Activated CD8-positive, alpha-beta memory T cell treated with anti-CD3 and anti-CD28 coated beads, Interleukin-2, amount 50 U/mL, for 24 hours (primary cell): ENCODE data around the gene PSMG3.

ENCODE experiments used
- DNase-seq: peaks from one replicate; pipeline ENCODE4 v3.0.0-alpha.2; 2020; ENCODE audit errors: extremely low read depth

The PSMG3 gene

DNA sequence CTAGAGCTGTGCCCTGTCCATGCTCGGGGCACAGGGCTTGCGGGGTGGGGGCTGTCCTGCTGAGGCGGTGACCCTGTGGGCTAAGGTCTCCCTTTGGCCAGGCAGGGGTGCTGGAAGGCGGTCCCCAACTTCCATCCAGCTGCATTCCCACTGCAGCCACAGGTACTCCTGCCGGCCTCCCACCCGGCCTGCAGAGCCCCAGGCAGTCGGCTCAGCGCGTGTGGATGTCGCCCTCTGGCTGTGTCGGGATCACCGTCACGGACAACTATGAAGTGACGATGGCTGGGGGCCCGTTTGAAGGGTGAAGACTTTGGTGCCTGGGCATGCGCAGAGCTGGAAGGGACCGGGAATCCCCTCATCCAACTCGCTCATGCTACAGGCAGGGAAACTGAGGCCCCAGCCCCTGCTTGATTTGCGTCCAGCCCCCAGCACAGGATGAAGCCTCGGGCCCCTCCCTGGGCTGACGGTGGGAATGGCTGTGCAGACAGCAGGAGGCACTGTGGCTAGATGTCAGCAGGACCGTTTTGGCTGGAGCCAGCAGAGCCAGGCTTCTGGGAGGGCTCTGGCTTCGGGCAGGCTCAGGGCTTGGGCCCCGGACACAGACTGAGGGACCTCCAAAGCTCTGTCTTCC is 11.5 kb downstream of the PSMG3 start:
- no peak for DNase-seq

DNA sequence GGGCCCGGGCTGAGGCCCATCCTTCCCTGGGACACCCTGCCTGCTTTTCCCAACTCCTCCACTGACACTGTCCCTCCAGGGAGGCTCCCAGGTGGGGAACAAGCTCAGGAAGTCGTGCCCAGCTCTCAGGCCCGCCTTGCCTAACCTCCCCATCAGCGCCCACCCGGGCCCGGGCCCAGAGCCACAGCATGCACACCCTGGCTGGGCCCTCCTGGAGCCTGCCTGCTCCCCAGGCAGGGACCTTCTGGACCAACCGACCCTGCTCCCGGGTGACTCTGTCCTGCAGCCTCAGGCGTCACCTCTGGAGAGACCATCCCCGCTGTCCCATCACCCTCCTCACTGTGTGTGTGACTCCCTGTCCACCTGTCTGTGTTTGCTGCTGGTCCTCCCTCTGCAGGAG is 12.1 kb downstream of the PSMG3 start:
- DNase-seq = no peak

DNA sequence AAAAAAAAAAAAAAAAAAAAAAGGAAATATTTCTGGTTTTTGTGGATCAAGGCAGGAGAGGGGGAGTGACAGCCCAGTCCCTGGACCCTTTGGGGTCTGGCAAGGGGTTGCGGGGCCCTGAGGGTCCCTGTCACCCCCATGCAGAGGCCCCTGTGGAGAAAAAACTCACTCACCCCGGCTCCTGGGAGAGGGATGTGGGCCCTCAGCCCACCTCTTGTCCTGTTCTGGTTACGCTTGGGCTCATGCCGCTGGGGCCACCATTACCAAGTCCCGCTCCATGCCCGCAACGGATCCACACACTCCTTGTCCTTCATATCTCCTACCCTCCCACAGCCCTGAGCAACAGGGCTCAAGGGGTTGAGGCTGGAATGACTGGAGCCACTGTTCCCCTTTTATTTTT is 12.8 kb downstream of the PSMG3 start:
- no peak for DNase-seq

DNA sequence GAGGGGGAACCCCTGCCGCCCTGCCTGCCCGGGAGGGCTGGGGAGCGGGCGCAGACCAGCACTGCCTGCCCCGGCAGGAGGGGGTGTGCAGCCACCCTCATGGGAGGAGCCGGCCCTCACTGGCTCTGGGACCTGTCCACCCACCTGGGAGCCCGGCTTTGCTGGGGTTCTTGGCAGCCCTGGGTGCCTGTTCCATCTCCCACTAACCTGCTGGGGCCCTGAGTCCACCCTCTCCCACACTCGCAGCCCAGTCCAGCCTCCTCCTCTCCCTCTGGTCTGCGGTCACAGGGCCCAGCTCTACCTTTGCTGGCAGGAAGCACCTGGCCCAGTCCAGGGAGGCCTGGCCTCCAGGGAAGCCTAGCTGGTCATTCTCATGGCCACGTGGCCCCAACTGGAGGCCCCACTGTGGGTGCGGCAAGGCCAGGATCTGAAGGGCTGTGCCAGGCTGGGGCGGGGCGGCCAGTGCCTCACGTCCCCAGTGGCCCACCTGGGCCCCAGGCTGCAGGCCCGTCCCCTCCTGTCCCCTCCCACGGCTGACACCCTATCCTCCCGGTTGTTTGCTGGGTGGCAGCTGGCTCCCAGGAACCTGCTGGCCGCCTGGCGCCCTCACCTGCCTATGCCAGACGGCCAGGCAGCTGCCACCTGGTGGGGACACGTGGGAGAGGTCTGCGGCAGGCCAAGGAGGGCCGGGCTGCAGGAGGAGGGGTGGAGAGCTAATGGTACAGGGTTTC is 13.9 kb downstream of the PSMG3 start, which contains the start of gene TMEM184A:
TSS of gene TMEM184A (minus strand) at position 393 of the 731 bp plus-strand sequence. CDS start 721 bp downstream, outside the sequence.
- DNase-seq = no peak

DNA sequence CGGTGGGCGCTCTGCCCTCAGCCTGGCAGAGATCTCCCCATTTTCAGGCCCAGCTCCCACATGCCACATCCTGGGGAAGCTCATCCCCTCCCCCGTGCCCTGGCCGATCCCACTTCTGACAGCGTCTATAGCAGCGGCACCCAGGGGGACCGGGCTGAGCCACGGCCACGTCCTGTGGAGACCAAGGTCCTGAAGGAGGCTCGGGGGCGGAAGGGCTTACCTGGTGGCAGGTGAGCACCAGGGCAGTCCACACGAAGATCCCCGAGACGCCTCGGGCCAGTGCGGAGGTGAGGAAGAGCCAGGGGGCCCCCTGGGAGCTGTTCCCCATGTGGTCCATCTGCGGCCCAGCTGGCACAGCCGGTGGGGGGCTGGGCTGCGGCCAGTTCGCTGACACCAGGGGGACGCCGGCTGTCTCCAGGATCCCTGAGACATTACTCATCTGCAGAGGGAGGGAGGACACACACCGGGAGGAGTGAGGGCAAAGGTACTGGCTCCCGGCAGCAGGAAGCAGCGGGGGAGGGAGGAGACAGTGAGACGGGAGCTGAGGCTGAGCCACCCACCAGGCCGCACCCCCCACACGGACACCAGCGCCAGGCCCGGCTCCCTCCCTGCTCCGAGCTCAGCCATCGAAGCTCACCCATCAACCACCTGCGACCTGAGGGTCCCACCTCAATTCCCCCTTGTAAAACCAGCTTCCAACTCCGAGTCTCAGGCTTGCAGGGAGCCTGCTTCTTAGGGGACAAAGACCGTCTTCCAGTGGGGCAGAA is 14.6 kb downstream of the PSMG3 start:
- no peak for DNase-seq

DNA sequence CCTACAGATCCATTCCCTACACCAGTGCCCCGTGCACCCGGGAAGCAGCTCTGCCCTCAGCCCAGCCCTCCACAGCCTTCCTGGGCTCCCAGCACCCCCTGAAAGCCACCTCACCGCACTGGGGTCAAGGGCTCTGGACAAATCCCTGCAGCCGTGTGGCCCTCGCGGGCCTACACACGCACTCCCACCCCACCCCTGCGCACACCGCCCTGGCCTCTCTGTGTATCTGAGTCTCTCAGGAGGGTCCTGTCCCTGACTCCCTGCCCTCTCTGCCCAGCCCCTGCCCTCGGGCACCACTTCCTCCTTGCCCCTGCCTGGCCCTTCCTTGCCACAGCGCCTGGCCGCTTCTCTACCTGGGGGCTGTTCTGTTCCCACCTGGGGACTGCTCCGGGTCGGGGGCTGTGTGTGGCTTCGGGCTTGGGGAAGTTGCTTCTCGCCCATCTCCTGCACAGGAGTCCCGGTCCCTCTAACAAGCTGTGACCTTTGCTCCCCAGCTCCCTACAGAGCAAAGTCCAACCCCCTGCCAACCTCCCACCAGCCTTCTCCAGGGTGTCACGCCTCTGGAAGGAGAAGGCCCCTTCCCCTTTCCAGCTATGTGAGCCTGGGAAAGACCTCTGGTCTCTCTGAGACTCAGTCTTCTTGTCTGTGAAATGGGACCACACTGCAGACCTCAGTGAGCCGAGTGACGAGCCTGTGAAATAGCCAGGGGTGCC is 15.3 kb downstream of the PSMG3 start:
- no peak for DNase-seq

DNA sequence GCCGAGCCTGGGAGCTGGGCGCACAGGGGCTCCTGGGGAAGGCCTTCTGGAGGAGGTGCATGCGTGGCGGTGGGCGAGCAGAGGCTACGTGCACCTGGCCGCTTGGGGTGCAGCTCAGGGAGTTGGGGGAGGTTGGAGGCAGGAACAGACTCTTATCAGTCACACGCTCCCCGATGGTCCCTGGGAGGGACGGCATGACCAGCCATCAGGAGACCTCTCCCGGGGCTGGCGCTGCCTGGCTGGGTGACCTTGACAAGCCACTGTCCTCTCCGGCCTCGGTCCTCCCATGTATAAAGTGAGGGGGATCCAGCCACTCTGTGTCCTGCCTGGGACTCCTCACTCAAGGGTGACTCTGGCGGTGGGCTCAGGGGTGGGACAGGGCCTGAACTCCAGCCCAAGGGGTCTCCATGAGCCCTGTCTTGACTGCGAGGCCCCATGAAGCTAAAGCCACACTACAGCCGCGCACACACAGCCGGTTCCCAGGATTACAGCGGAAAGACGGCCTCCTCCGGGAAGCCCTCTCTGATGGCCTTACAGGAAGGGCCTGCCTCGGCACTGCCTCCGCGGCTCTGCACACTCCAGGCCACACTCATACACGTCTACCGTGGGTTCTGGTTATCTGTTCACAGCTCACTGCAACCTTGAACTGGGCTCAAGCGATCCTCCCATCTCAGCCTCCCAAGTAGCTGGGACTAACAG is 16.2 kb downstream of the PSMG3 start:
- DNase-seq = no peak

DNA sequence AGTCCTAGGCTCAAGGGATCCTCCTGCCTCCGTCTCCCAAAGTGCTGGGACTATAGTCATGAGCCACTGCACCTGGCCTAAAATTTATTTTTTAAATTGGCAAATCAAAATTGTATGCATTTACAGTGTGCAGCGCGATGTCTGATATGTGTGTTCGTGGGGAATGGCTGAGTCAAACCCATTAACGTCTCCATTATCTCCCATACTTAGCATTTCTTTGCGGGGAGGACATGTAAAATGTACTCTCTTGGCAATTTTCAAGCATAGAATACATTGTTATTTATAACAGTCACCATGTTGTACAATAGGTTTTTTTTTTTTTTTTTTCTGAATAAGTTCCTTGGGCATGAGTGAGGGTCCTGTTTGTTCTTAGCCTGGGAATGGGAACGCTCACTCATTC is 17.6 kb downstream of the PSMG3 start:
- DNase-seq = no peak

DNA sequence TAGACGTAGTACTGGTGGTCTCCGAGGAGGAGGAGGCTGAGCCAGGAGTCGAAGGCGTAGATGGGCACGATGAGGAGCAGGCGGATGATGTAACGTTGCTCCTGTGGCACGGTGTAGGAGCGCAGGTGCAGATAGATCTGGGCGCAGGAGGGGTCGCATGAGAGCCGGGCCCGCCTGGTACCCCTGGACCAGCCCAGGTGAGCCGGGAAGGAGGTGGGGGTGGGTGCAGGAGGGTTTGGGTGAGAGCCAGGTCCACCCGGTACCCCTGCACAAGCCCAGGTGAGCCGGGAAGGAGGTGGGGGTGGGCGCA is 19.0 kb downstream of the PSMG3 start:
- DNase-seq = no peak

DNA sequence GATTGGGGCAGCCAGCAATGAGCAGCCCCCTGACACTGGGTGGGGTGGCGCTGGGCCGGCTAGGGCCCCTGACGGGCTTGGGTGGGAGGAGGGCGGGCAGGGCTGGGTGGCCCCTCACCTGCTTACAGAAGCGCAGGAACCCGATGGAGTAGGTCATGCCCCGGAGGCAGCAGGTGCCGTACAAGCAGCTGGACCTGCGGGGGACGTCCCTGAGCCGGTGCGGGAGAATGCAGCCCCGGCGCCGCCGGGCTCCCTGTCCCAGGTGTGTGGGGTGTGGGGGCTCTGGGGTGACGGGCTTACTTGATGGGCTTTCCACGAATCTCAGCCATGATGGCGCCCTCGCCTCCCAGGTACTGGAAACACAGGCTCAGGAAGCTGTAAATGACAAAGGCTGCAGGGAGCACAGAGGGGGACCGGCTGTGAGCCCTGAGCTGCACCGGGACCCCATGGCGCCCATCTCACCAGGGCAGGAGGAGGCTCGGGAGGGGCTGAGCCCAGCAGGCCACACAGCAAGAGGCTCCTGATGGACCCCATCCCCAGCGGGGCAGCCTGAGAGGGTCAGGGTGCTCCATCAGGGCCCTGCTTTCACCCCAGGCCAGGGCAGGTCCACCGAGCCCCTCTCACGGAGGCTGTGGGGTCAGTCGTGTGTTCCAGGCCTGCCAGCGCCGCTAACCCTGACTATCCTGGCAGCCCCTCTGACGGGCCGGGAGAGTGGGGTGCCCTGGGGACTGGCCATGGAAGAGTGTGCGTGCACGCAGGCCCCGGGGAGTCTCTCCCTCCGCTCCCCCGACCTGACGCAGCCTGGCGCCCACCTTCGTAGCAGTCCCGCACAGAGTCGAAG is 19.6 kb downstream of the PSMG3 start:
- DNase-seq = no peak

DNA sequence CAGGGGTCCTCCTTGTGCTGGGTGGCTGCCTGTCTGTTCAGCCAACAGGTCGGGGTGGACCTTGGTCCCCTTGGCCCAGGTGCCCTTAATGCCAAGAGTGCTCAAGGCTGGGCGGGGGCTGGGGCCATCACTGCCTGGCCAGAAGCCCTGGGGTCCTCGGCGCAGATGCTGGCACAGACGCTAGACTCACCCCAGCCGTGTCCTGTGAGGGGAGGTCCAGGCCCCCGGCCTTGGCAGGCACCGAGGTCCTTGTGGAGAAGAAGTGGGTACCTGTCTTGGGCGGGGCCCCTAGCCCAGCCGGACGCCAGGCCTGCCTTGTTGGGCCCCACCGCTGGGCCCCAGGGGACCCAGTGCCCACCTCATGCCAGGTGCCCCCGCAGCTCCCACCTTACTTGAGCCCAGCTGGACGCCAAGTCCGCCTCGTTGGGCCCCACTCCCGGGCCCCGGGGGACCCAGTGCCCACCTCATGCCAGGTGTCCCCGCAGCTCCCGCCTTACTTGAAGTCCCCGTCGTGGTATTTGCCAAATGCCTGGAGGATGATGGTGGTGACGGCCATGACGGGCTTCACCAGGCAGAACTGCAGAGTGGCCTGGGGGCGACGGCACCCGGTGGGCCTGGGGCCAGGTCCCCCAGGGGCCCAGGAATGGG is 20.4 kb downstream of the PSMG3 start:
- DNase-seq = no peak

DNA sequence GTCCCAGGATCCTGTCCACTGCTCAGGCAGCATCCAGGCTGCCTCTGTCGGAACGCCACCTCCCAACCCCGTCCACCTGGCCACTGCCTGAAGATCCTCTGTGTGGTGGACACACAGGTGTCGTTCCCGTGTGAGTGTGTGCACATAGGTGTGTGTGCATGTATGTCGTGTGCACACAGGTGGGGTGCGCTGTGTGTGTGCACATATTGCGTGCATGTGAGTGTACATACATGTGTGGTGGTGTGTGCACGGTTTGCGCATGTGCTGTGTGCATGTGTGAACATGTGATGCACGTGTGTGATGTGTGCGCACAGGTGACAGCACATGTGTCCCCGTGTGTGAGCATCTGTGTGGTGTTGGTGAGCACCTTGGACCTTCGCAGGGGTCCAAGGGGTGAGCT is 20.9 kb downstream of the PSMG3 start:
- no peak for DNase-seq

DNA sequence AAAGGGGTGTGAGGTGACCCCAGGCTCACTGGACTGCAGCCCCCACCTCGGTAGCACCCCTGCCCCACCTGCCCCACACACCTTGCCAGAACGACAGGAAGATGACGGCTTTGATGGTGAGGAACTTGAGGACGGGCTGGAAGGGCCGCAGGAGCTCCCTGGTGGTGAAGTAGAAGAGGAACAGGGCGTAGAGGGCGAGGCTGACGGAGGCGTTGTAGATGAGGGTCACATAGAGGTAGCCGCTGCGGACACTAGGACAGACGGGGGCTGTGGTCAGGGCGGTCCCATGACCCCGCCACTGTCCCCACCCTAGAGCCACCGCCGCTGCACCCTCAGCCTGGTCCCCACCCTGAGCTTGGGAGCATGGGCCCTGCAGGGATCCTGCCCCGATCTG is 21.4 kb downstream of the PSMG3 start:
- no peak for DNase-seq

DNA sequence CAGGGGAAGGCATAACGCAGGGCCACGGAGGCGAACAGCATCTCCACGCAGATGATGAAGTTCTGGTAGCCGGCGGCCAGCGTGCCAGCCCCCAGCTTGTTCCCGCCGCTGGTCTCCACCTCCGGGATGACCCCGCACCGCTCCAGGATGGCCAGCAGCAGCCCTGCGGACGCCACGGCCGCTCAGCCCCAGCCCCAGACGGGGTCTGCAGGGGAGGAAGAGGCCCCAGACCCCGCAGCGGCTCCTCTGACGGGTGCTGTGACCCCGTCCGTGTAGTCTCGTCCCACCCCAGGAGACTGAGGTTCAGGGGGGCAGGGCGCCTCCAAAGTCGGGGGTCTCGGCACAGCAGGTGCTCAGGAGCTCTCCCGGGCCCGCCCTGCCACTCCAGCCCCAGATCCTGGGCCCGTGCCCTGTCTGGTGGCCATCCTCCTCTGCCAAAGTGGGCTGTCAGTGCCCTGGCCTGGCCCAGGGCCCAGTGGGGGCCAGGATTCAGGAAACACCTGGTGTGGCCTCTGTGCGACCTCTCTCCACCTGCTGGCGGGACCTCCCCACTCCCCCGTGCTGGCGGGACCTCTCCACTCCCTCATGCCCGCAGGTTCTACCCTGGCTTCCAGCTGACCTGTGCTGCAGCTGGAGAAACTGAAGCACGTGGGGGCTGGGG is 21.9 kb downstream of the PSMG3 start:
- no peak for DNase-seq

DNA sequence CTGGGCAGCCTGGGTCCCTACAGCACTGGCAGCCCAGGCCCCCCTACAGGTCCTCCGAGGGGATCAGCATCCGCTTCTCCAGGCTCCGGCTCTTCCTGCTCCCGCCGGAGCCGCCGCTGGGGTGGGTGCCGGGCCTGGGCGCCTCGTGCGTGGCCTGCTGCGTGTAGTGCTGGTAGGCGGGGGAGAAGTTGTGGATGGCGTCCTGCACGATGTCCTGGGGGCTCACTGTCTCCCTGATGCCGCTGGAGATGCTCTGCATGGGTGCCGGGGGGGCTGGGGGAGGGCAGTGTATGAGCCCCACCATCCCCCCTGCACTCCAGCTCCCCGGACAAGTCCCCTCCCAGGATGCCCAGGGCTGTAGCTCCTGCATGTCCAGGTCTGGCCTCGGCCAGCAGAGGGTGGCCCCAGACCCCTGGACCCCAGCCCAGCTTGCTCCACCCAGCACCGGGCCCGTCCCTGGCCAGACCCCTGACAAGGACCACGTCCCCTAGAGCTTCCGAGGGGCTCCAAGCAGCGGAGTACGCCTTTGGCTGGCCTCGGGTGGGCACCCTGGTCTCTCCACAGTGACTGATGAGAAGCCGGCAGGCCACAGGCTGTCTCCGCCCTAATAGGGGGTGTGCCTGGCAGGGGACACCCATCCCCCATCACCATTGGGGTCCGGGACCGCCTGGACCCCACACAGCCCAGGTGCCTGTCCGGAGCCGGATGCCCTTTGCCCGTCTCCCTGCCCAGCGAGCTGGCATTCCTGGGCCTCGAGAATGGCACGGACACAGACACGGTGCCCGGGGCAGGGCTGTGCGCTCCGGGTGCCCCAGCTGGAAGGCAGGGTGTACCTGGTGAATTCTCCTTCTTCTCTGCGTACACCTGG is 22.7 kb downstream of the PSMG3 start:
- no peak for DNase-seq

DNA sequence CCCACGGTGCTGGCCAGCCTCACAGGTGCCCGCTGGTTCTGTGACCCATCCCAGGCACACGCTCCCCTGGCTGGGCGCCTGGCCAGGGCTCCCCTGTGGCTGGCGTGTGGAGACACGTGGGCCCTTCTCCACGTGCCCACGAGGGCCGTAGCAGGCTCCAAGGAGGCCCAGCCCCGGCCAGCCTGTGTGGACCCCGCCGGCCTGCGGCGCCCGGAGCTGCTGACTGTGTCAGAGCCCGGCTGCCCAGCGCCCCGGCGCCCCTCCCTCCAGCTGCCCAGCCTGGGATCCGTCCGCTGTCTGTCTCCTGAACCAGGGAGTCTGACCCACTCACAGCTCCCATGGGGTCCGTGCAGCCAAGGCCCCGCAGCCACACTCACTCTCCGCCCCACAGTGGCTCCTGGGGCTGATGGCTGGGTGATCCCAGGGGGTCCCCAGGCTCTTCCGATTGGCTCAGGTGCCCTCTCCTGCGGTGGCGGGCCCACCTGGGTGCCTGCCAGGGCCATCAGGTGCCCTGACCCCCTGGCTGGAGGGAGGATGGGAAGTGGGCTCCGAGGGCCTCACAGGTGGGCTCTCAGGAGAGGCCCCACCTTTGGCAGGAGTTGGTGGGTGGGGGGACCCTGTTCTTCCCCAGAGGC is 23.4 kb downstream of the PSMG3 start:
- no peak for DNase-seq

DNA sequence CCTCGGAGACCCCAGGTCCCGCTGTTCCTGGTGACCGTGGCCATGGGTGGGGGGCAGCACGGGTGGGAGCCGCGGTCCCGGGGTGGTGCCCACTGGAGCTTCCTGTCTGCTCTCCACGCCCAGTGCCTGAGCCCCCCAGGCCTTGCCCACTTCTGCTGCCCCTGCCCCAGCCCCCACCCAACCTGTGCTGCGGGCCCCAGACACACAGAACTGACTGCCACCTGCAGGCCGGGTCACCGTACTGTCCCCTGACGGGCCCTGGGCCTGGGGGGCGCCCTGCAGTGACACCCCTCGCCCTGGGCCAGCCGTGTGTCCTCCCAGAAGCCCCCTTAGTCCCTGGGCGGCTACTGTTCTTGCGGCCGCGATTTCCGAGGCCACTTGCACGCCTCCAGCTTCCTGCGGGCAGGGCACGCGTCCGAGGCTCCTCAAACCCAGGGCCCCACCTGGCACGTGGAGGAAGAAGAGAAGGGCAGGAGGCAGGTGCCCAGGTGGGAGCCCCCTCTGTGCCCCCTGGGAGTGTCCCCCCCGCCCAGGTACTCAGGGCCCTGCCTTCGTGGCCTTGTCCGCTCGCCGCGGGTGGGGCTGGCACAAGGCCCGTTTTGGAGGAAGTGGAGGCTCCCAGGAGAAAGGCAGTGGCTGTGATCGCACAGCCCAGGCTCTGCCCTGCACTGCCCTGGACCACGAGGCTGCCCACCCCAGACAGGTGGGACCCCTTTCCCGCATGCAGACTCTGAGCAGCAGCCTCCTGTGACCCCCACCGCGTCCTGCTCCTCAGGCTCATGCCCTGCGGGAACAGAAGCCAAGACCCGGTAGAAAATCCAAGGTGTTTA is 24.2 kb downstream of the PSMG3 start:
- DNase-seq = no peak
